Fibroblast of villous mesenchyme (primary cell): Measurements from ENCODE around the gene ADRA2A. TPM values are rescaled to one million over a fixed set of nuclear protein-coding genes. Genes with fewer than 3 reads are reported as not detected.

ENCODE experiments used
- DNase-seq: peaks from one replicate; pipeline ENCODE4 v3.0.0-alpha.2; 2010; ENCODE audit warnings: low read depth
- H3K4me3 ChIP-seq: 2 replicates; pipeline ENCODE4 v1.5.1; 2011; ENCODE audit warnings: low read depth, mild to moderate bottlenecking, low read length
- total RNA-seq: library from RNA; depleted of rRNA; stranded (reverse); fragments of >200 nt; gene quantifications from 2 replicates; pipeline ENCODE4 v1.2.3, GENCODE V29; 2012
- TF ChIP-seq, protein P1 (sequence below): IDR thresholded peaks from 2 replicates; pipeline ENCODE4 v1.5.1; 2012; ENCODE audit warnings: low read depth, mild to moderate bottlenecking, low read length; ENCODE audit not compliant: insufficient read depth

The ADRA2A gene
- total RNA-seq, 1 donor: 3.0 TPM

- TF ChIP-seq, protein P1, sequence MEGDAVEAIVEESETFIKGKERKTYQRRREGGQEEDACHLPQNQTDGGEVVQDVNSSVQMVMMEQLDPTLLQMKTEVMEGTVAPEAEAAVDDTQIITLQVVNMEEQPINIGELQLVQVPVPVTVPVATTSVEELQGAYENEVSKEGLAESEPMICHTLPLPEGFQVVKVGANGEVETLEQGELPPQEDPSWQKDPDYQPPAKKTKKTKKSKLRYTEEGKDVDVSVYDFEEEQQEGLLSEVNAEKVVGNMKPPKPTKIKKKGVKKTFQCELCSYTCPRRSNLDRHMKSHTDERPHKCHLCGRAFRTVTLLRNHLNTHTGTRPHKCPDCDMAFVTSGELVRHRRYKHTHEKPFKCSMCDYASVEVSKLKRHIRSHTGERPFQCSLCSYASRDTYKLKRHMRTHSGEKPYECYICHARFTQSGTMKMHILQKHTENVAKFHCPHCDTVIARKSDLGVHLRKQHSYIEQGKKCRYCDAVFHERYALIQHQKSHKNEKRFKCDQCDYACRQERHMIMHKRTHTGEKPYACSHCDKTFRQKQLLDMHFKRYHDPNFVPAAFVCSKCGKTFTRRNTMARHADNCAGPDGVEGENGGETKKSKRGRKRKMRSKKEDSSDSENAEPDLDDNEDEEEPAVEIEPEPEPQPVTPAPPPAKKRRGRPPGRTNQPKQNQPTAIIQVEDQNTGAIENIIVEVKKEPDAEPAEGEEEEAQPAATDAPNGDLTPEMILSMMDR: no peak
- H3K4me3 ChIP-seq: no peak overlapping the region
- no peak for DNase-seq
These were observed 38.1 kb downstream of the ADRA2A start for GRCh38 chr10:111114758-111115500.

DNA sequence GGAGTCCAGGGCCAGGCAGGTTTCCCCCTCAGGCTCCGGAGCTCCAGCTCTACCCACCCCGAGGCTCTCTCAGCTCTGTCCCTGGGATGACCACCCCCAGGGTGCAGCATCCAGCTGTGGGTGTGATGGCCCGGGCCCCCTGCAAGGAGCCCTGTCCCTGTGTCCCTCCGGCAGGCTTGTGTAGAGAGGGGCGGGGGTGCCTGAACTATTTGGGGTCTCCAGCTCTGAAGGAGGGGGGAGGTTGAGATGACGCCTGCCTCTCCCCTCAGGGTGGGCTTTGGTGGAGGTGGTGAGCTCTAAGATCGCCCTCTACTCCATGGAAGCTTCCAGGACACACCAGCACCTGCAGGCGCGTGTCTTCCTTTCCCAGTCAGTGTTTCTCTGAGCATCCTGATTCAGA lies 39.4 kb downstream of the ADRA2A start:
- TF ChIP-seq, protein P1: no peak
- H3K4me3 ChIP-seq: no peak overlapping the region
- no peak for DNase-seq

DNA sequence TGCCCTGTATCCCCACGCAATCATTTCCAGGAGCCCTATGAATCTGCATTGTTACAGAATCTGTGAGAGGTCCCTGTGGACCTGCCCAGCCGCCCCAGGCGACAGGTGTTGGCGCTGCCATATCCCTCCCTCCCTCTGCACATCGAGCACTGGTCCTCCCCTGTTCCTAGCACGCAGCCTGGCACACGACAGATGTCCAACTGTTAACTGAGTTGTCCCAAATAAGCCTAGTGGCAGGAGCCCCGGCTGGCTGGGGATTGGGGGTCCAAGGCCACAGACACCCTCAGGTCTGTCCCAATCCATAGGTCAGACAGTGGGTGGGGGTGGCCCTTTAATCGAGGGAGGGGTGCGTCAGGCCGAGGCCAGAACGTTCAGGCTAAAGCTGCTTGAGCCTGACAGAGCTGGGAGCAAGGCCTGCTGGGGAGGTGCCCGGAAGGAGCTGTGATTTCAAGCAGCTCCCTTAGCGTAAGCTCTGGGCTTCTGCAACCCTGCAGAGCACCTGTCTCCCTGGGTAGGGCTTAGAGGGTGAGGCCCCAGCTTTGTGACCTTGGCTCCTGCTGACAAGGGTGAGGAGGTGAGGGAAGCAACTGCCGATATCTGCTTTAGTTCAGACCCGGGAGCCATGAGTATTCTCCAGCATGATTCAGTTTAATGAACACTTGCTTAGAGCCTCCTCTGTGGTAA lies 40.1 kb downstream of the ADRA2A start:
- no peak overlapping the region for H3K4me3 ChIP-seq
- TF ChIP-seq, protein P1: no peak
- no peak for DNase-seq

DNA sequence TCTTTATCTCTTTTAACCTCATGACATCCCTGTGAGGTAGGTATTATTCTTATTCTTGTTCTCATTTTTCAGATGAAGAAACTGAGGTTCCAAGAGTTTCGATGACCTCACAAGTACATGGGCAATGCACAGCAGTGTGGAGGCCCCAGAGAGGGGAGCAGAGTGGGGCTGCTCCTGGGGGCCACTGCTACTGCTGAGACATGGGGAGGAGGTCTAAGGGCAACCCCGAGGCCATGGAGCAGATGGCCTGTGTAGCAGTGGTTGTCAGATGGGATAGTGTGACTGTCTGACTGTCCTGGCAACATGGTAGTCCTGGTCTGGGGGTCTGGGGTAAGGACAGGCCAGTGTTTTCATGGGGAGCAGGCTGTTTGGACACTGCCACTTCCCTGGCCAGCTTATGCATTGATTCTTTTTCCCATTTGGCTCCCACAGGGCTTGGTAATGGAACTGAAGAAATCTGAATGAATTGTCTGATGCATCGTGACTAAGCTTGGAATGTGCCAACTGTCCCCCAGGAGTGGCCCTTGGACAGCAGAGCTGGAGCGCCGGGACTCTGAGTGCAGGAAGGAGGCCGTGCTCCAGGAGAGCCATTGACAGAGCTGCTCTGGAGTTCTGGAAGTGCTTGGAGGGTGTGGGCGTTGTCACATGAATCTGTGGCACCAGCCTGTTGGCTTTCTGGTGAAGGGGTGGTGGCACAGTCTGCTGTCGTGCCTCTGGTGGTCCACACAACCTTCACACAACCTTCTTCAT lies 40.9 kb downstream of the ADRA2A start:
- no peak overlapping the region for H3K4me3 ChIP-seq
- TF ChIP-seq, protein P1: no peak
- DNase-seq: no peak

GRCh38 chr10:111118758-111119157 lies 41.9 kb downstream of the ADRA2A start:
- DNase-seq: no peak
- no peak overlapping the region for H3K4me3 ChIP-seq
- TF ChIP-seq, protein P1: no peak

GRCh38 chr10:111119637-111120036 lies 42.8 kb downstream of the ADRA2A start:
- TF ChIP-seq, protein P1: no peak
- no peak for DNase-seq
- no peak overlapping the region for H3K4me3 ChIP-seq
